Natural killer cell treated with Interleukin-12 subunit alpha and Interleukin-12 subunit beta and Interleukin-15 and Interleukin-18, amount 100 ng/mL, for 72 hours (primary cell): Measurements from ENCODE around the gene LIMS2. TPM values are rescaled to one million over a fixed set of nuclear protein-coding genes. Genes with fewer than 3 reads are reported as not detected.

Source experiments
- ATAC-seq, 2 donors: fragments of 150-1000 bp; cut with Tn5 transposase in 1 of 2; sonication (Bioruptor Pico), chemical (Tn5 transposase) in 1 of 2; 2 replicates each; pipeline ENCODE4 v1.10.0; 2021
- DNase-seq: peaks from one replicate; pipeline ENCODE4 v3.0.0; 2022; ENCODE audit warnings: low spot score
- H3K27ac Mint-ChIP-seq, 2 donors: 1 replicate in 1 of 2; 2 replicates in 1 of 2; pipeline ENCODE4 v1.8.0; 2022; ENCODE audit warnings: mixed read lengths in 2 of 2, mild to moderate bottlenecking in 1 of 2, moderate library complexity in 1 of 2
- H3K27me3 Mint-ChIP-seq, 2 donors: 1 replicate in 1 of 2; 2 replicates in 1 of 2; pipeline ENCODE4 v1.8.0; 2022; ENCODE audit warnings: mixed read lengths in 2 of 2
- H3K36me3 Mint-ChIP-seq: one replicate; pipeline ENCODE4 v1.8.0; 2022; ENCODE audit warnings: mixed read lengths
- H3K4me1 Mint-ChIP-seq, 2 donors: 1 replicate in 1 of 2; 2 replicates in 1 of 2; pipeline ENCODE4 v1.8.0; 2022; ENCODE audit warnings: low read depth in 2 of 2, mixed read lengths in 2 of 2, mild to moderate bottlenecking in 1 of 2
- H3K4me3 Mint-ChIP-seq: one replicate; pipeline ENCODE4 v1.8.0; 2022; ENCODE audit warnings: mixed read lengths
- H3K9me3 Mint-ChIP-seq: 2 replicates; pipeline ENCODE4 v1.8.0; 2022; ENCODE audit warnings: mixed read lengths
- total RNA-seq, 2 donors: library from RNA; stranded (reverse); gene quantifications; one replicate each; pipeline ENCODE4 v1.2.3, GENCODE V29; 2022

LIMS2 gene
- total RNA-seq, 2 donors from 2014 or later = not detected

GRCh38 chr2:127597046-127597983 lies 78.0 kb downstream of the LIMS2 start:
- no peak overlapping the region for H3K27ac Mint-ChIP-seq
- peak; percentile 31 for DNase-seq

GRCh38 chr2:127596311-127597045 lies 78.9 kb downstream of the LIMS2 start:
- Mint-ChIP-seq H3K4me1 (no peaks in the 10 kb centered on the region), H3K27ac (no peak overlapping the region), H3K36me3 (no peaks in the 10 kb centered on the region), H3K9me3 (no peaks in the 10 kb centered on the region), H3K27me3 (peaks cover 12 to 22% of the 10 kb centered on the region in 2 donors), H3K4me3 (no peak overlapping the region)
- ATAC-seq (peak in 1 of 2 donors; percentile 9), DNase-seq (peak; percentile 22)

More at GRCh38 chr2:127597046-127597983, 78.0 kb downstream of the LIMS2 start:
- Mint-ChIP-seq H3K36me3 (no peaks in the 10 kb centered on the region), H3K27me3 (peaks cover 12 to 22% of the 10 kb centered on the region in 2 donors), H3K4me1 (no peaks in the 10 kb centered on the region), H3K9me3 (no peaks in the 10 kb centered on the region), H3K4me3 (no peak overlapping the region)
- no peak for ATAC-seq

- DNase-seq = no peak
- H3K9me3 Mint-ChIP-seq = no peaks in the 10 kb centered on the region
- no peak for ATAC-seq
- no peak overlapping the region for H3K4me3 Mint-ChIP-seq
- H3K27ac Mint-ChIP-seq = no peak overlapping the region
- H3K4me1 Mint-ChIP-seq = no peaks in the 10 kb centered on the region
- H3K36me3 Mint-ChIP-seq = no peaks in the 10 kb centered on the region
- H3K27me3 Mint-ChIP-seq = peaks cover 5 to 14% of the 10 kb centered on the region in 2 donors
Measured at GRCh38 chr2:127594116-127594591, 81.2 kb downstream of the LIMS2 start.

- no peaks in the 10 kb centered on the region for H3K36me3 Mint-ChIP-seq
- peak; percentile 25 to 50 for ATAC-seq
- H3K27ac Mint-ChIP-seq = no peak overlapping the region
- no peak overlapping the region for H3K4me3 Mint-ChIP-seq
- no peaks in the 10 kb centered on the region for H3K9me3 Mint-ChIP-seq
- DNase-seq = peak; percentile 51
- H3K27me3 Mint-ChIP-seq = peaks cover 5 to 8% of the 10 kb centered on the region in 2 donors
- no peaks in the 10 kb centered on the region for H3K4me1 Mint-ChIP-seq
Measured at GRCh38 chr2:127593228-127594115, 81.9 kb downstream of the LIMS2 start.

- Mint-ChIP-seq H3K4me3 (no peak overlapping the region), H3K36me3 (no peaks in the 10 kb centered on the region), H3K9me3 (no peaks in the 10 kb centered on the region), H3K4me1 (no peaks in the 10 kb centered on the region), H3K27me3 (peaks cover 2 to 8% of the 10 kb centered on the region in 2 donors), H3K27ac (no peak overlapping the region)
- DNase-seq = peak; percentile 47
- peak in 1 of 2 donors; percentile 11 for ATAC-seq
Measured at GRCh38 chr2:127592761-127593227, 82.5 kb downstream of the LIMS2 start.

GRCh38 chr2:127591221-127591923 lies 84.0 kb downstream of the LIMS2 start:
- Mint-ChIP-seq H3K9me3 (no peaks in the 10 kb centered on the region), H3K27me3 (peaks cover 2 to 8% of the 10 kb centered on the region in 2 donors), H3K36me3 (no peaks in the 10 kb centered on the region), H3K27ac (no peak overlapping the region), H3K4me1 (no peaks in the 10 kb centered on the region), H3K4me3 (no peak overlapping the region)
- DNase-seq (peak; percentile 57), ATAC-seq (peak; percentile 60)

- Mint-ChIP-seq H3K36me3 (no peaks in the 10 kb centered on the region), H3K4me1 (no peaks in the 10 kb centered on the region), H3K9me3 (no peaks in the 10 kb centered on the region), H3K4me3 (no peak overlapping the region), H3K27ac (no peak overlapping the region), H3K27me3 (peaks cover 6 to 10% of the 10 kb centered on the region in 2 donors)
- ATAC-seq (no peak), DNase-seq (peak; percentile 31)
Measured at GRCh38 chr2:127590386-127591190, 84.7 kb downstream of the LIMS2 start.

- peak; percentile 38 for DNase-seq
- ATAC-seq = no peak
- Mint-ChIP-seq H3K36me3 (no peaks in the 10 kb centered on the region), H3K4me3 (no peak overlapping the region), H3K4me1 (no peaks in the 10 kb centered on the region), H3K9me3 (no peaks in the 10 kb centered on the region), H3K27ac (no peak overlapping the region), H3K27me3 (peaks cover 4 to 7% of the 10 kb centered on the region in 2 donors)
Measured at GRCh38 chr2:127589841-127590240, 85.5 kb downstream of the LIMS2 start.

GRCh38 chr2:127589358-127589757 lies 86.0 kb downstream of the LIMS2 start:
- H3K27me3 Mint-ChIP-seq = peaks cover 4 to 7% of the 10 kb centered on the region in 2 donors
- no peaks in the 10 kb centered on the region for H3K9me3 Mint-ChIP-seq
- ATAC-seq = no peak
- no peak overlapping the region for H3K4me3 Mint-ChIP-seq
- H3K36me3 Mint-ChIP-seq = no peaks in the 10 kb centered on the region
- H3K4me1 Mint-ChIP-seq = no peaks in the 10 kb centered on the region
- peak; percentile 44 for DNase-seq
- no peak overlapping the region for H3K27ac Mint-ChIP-seq
